Measurements from ENCODE around the gene BEND5. TPM values are rescaled to one million over a fixed set of nuclear protein-coding genes. Genes with fewer than 3 reads are reported as not detected.

Gene BEND5
- 1 to 10 TPM; 5.9 to 6.4 TPM for total RNA-seq

GRCh38 chr1:48776393-48777218 is at the start of gene BEND5:
Gene BEND5, minus strand, starts transcription at chr1:48776891. Its CDS starts 60 bp downstream, at chr1:48776831.
- Mint-ChIP-seq H3K27me3 (ENCODE audit: low read depth) (peaks cover 7% of the 10 kb centered on the region), H3K4me3 (peak within 1 kb of the TSS; percentile 91 to 95), H3K27ac (peak within 1 kb of the TSS; percentile 86), H3K9me3 (no peaks in the 10 kb centered on the region), H3K36me3 (ENCODE audit: insufficient read depth in 2 of 2) (peaks cover 6 to 8% of the 10 kb centered on the region in 2 donors), H3K4me1 (ENCODE audit: low read depth) (peaks cover 34% of the 10 kb centered on the region)
- ATAC-seq (replicated peaks in 1 of 2) (peak; percentile 76 to 81), DNase-seq (peak; percentile 59 to 62)

DNA sequence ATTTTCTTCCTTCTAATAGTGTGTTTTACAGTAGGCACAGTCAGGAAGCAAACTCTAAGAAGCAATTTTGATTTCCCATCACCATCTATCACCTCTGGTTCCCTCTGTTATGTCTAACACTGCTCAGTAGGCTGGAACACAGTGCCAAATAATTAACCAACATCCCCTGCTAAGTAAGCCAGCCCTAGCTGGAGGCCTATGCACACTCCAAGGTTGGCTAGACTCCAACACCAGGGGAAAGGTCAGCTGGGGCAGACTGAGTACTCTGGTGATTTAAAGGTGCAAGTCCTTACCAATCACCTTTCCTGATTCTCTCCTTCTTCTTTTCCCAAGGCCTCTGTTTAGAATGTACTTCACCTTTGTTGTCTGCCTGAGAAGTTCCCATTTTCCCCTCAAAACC is 46.5 kb upstream of the BEND5 start:
- H3K4me1 Mint-ChIP-seq (ENCODE audit: low read depth), result no peaks in the 10 kb centered on the region
- no peak for DNase-seq
- no peak for ATAC-seq (replicated peaks in 1 of 2)

DNA sequence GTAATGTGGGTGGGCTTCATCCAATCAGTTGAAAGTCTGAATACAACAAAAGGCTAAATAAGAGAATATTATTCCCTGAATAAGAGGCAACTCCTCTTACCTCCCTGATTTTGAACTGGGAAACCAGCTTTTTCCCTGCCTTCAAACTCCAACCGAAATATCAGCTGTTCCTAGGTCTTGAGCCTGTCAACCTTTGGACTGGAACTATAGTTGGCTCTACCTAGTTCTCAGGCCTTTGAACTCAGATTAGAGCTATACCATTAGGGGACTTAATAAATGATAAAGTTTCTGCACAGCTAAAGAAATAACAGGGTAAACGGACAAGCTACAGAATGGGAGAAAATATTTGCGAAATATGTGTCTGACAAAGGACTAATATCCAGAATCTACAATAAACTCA is 43.8 kb upstream of the BEND5 start:
- no peaks in the 10 kb centered on the region for H3K4me1 Mint-ChIP-seq (ENCODE audit: low read depth)
- no peak for DNase-seq
- no peak for ATAC-seq (replicated peaks in 1 of 2)
- H3K4me3 Mint-ChIP-seq, result no peak overlapping the region
- no peaks in the 10 kb centered on the region for H3K9me3 Mint-ChIP-seq
- peaks cover 24% of the 10 kb centered on the region for H3K27me3 Mint-ChIP-seq (ENCODE audit: low read depth)
- H3K36me3 Mint-ChIP-seq (ENCODE audit: insufficient read depth in 2 of 2), result no peaks in the 10 kb centered on the region
- no peak overlapping the region for H3K27ac Mint-ChIP-seq

More for the DNA sequence above, 46.5 kb upstream of the BEND5 start:
- no peak overlapping the region for H3K4me3 Mint-ChIP-seq
- H3K27me3 Mint-ChIP-seq (ENCODE audit: low read depth), result peaks cover 24% of the 10 kb centered on the region
- no peaks in the 10 kb centered on the region for H3K9me3 Mint-ChIP-seq
- H3K27ac Mint-ChIP-seq, result no peak overlapping the region
- H3K36me3 Mint-ChIP-seq (ENCODE audit: insufficient read depth in 2 of 2), result no peaks in the 10 kb centered on the region

GRCh38 chr1:48817505-48818114 is 40.9 kb upstream of the BEND5 start:
- H3K4me3 Mint-ChIP-seq, result no peak overlapping the region
- H3K27me3 Mint-ChIP-seq (ENCODE audit: low read depth), result peaks cover 20% of the 10 kb centered on the region
- H3K4me1 Mint-ChIP-seq (ENCODE audit: low read depth), result no peaks in the 10 kb centered on the region
- H3K36me3 Mint-ChIP-seq (ENCODE audit: insufficient read depth in 2 of 2), result no peaks in the 10 kb centered on the region
- no peaks in the 10 kb centered on the region for H3K9me3 Mint-ChIP-seq
- ATAC-seq (replicated peaks in 1 of 2), result peak; percentile 39 to 47
- DNase-seq, result peak; percentile 44 to 47
- H3K27ac Mint-ChIP-seq, result no peak overlapping the region

GRCh38 chr1:48810740-48811139 is 34.0 kb upstream of the BEND5 start:
- DNase-seq (no peak), ATAC-seq (replicated peaks in 1 of 2) (no peak)
- H3K27me3 Mint-ChIP-seq (ENCODE audit: low read depth), result peaks cover 36% of the 10 kb centered on the region
- H3K9me3 Mint-ChIP-seq, result no peaks in the 10 kb centered on the region
- H3K4me1 Mint-ChIP-seq (ENCODE audit: low read depth), result no peaks in the 10 kb centered on the region
- H3K4me3 Mint-ChIP-seq, result no peak overlapping the region
- H3K36me3 Mint-ChIP-seq (ENCODE audit: insufficient read depth in 2 of 2), result no peaks in the 10 kb centered on the region
- H3K27ac Mint-ChIP-seq, result no peak overlapping the region

DNA sequence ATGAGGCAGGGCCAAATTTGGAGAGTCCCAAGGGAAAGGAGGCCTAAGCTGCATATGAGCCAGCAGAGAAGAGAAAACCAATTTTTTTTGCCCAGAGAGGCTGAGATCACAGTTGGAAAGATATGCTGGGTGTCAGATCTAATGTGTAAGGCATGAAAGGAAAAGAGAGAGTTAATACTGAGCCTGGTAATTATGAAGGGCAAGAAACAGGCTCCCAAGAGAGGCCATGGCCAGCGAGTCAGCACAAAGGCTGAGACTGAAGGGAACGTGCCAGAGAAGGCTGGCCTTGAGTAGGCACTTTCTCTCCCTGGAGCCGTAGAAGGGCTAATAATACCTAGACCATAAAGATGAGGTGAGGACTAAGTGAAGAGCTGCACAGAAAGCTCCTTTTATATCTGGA is 31.8 kb upstream of the BEND5 start:
- DNase-seq (no peak), ATAC-seq (replicated peaks in 1 of 2) (no peak)
- Mint-ChIP-seq H3K4me3 (no peak overlapping the region), H3K27me3 (ENCODE audit: low read depth) (peaks cover 35% of the 10 kb centered on the region), H3K27ac (no peak overlapping the region), H3K4me1 (ENCODE audit: low read depth) (no peaks in the 10 kb centered on the region), H3K9me3 (no peaks in the 10 kb centered on the region), H3K36me3 (ENCODE audit: insufficient read depth in 2 of 2) (no peaks in the 10 kb centered on the region)

DNA sequence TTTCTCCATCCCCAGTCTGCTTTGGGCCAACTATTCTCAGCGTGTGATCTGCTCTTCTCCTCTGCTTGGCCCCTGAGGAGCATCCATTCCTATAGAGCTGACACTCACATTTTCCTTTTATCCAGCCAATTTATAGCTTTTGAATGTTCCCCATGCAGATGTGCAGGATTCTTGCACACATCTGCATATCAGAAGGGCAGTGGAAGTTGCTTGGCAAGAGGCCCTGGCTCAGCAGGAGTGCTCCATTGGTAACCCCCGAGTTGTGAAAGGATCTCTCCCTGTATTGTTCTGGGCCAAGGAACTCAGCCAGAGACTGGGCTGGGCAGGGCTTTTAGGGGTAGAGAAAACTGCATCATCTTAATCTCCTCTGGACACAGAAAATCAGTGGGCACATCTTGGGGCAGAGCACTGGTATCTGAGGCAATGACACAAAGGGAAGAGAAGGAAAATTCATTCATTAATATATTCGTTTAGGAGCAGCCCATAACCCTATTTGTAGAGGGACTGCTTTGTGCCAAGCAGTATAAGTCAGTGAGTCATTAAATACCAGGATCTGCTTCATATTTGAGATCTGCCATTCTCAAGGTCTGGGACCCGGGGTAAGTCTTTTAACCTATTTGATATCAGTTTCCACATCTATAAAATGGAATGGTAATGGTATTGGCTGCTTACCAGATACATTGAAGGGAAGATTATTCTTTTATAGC is 31.0 kb upstream of the BEND5 start:
- DNase-seq, result no peak
- Mint-ChIP-seq H3K9me3 (no peaks in the 10 kb centered on the region), H3K4me1 (ENCODE audit: low read depth) (no peaks in the 10 kb centered on the region), H3K27me3 (ENCODE audit: low read depth) (peaks cover 35% of the 10 kb centered on the region), H3K27ac (no peak overlapping the region), H3K36me3 (ENCODE audit: insufficient read depth in 2 of 2) (no peaks in the 10 kb centered on the region), H3K4me3 (no peak overlapping the region)
- no peak for ATAC-seq (replicated peaks in 1 of 2)

GRCh38 chr1:48803474-48803873 is 26.8 kb upstream of the BEND5 start:
- Mint-ChIP-seq H3K27me3 (ENCODE audit: low read depth) (peaks cover 51% of the 10 kb centered on the region), H3K27ac (no peak overlapping the region), H3K4me3 (no peak overlapping the region), H3K4me1 (ENCODE audit: low read depth) (peaks cover 11% of the 10 kb centered on the region), H3K36me3 (ENCODE audit: insufficient read depth in 2 of 2) (peaks cover 2 to 3% of the 10 kb centered on the region in 2 donors), H3K9me3 (peaks cover 0 to 2% of the 10 kb centered on the region in 2 donors)
- no peak for DNase-seq
- no peak for ATAC-seq (replicated peaks in 1 of 2)

- peaks cover 50% of the 10 kb centered on the region for H3K27me3 Mint-ChIP-seq (ENCODE audit: low read depth)
- no peak for DNase-seq
- H3K4me3 Mint-ChIP-seq, result no peak overlapping the region
- no peaks in the 10 kb centered on the region for H3K9me3 Mint-ChIP-seq
- peaks cover 0 to 2% of the 10 kb centered on the region in 2 donors for H3K36me3 Mint-ChIP-seq (ENCODE audit: insufficient read depth in 2 of 2)
- H3K27ac Mint-ChIP-seq, result no peak overlapping the region
- peak; percentile 44 to 51 for ATAC-seq (replicated peaks in 1 of 2)
- peaks cover 32% of the 10 kb centered on the region for H3K4me1 Mint-ChIP-seq (ENCODE audit: low read depth)
Observed at GRCh38 chr1:48794816-48795215, 18.1 kb upstream of the BEND5 start.

DNA sequence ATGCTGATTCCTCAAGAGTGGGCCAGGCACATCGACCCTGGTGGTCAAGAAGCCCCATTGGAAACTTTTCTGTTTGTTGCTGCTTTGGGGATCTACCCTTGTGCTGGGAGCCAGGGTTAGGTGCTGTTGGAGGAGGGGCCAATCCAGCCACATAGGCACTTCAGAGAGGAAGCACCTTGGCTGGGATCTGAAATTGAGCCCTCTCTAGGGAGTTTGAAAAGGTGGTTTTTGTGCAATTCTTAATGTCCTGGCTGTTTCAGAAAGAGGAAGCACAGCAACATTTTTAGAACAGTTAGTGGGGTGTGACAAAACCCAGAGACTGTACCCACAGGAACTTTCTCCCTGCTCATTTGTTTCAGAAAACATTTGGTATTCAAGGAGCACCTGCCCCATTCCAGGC is 17.2 kb upstream of the BEND5 start:
- Mint-ChIP-seq H3K9me3 (no peaks in the 10 kb centered on the region), H3K27me3 (ENCODE audit: low read depth) (peaks cover 40% of the 10 kb centered on the region), H3K36me3 (ENCODE audit: insufficient read depth in 2 of 2) (no peaks in the 10 kb centered on the region), H3K4me1 (ENCODE audit: low read depth) (peaks cover 30% of the 10 kb centered on the region), H3K27ac (no peak overlapping the region), H3K4me3 (no peak overlapping the region)
- ATAC-seq (replicated peaks in 1 of 2), result no peak
- DNase-seq, result no peak

DNA sequence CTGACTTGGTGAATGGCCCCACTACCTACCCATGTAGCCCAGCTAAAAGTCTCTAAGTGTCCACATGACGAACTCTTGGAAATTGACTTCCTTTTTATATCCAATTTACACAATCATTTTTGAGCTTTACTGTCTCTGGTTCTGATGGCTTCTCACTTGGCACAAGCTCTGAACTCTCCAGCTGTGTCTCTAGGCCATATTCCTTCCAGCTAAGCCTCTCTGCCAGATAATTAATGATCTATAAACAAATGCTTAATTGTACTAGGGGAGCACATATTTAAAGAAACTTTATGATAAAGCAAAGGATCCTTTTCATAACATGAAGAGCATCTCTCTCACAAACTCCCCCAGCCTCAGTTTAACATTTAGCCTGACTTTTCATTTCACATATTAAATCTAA is 16.3 kb upstream of the BEND5 start:
- H3K9me3 Mint-ChIP-seq, result no peaks in the 10 kb centered on the region
- peaks cover 34% of the 10 kb centered on the region for H3K27me3 Mint-ChIP-seq (ENCODE audit: low read depth)
- H3K4me3 Mint-ChIP-seq, result no peak overlapping the region
- peak overlapping the region; percentile 47 for H3K27ac Mint-ChIP-seq
- no peaks in the 10 kb centered on the region for H3K36me3 Mint-ChIP-seq (ENCODE audit: insufficient read depth in 2 of 2)
- DNase-seq (no peak), ATAC-seq (replicated peaks in 1 of 2) (no peak)
- peaks cover 28% of the 10 kb centered on the region for H3K4me1 Mint-ChIP-seq (ENCODE audit: low read depth)

- DNase-seq, result no peak
- H3K4me1 Mint-ChIP-seq (ENCODE audit: low read depth), result peaks cover 38% of the 10 kb centered on the region
- peak overlapping the region; percentile 62 for H3K27ac Mint-ChIP-seq
- peak; percentile 82 to 84 for ATAC-seq (replicated peaks in 1 of 2)
- peaks cover 27% of the 10 kb centered on the region for H3K27me3 Mint-ChIP-seq (ENCODE audit: low read depth)
- H3K4me3 Mint-ChIP-seq, result peak overlapping the region; percentile 59 to 64
- H3K9me3 Mint-ChIP-seq, result no peaks in the 10 kb centered on the region
- H3K36me3 Mint-ChIP-seq (ENCODE audit: insufficient read depth in 2 of 2), result no peaks in the 10 kb centered on the region
Observed at GRCh38 chr1:48790397-48790796, 13.7 kb upstream of the BEND5 start.

- Mint-ChIP-seq H3K4me1 (ENCODE audit: low read depth) (peaks cover 39% of the 10 kb centered on the region), H3K27me3 (ENCODE audit: low read depth) (peaks cover 32% of the 10 kb centered on the region), H3K4me3 (peak overlapping the region; percentile 59 to 64), H3K27ac (peak overlapping the region; percentile 62), H3K36me3 (ENCODE audit: insufficient read depth in 2 of 2) (no peaks in the 10 kb centered on the region), H3K9me3 (peaks cover 0 to 2% of the 10 kb centered on the region in 2 donors)
- ATAC-seq (replicated peaks in 1 of 2) (peak in 1 of 2 donors; percentile 12), DNase-seq (no peak)
Observed at GRCh38 chr1:48789903-48790302, 13.2 kb upstream of the BEND5 start.

Data from activated T-cell treated with anti-CD3 and anti-CD28 coated beads, Interleukin-2, amount 50 U/mL, for 72 hours (primary cell).